MM.1S (cell line): ENCODE measurements around the gene HDAC9.

Experiments used
- CTCF ChIP-seq: fragments of 300-600 bp; sonication (generic); IDR thresholded peaks from 2 replicates; pipeline ENCODE4 v1.5.1; 2016; ENCODE audit warnings: antibody characterized with exemption, low read length, mixed read lengths
- EZH2 ChIP-seq: fragments of 300-600 bp; sonication (generic); optimal IDR thresholded peaks from 2 replicates; pipeline ENCODE3; 2017; ENCODE audit warnings: low read depth, mild to moderate bottlenecking, antibody characterized with exemption, low read length, mixed read lengths

- no peak for TF ChIP-seq CTCF
- no peak for TF ChIP-seq EZH2
Observed at GRCh38 chr7:18607025-18607424, 111.5 kb downstream of the HDAC9 start.
